ENCODE data around the gene RAD51B. TPM values are rescaled to one million over a fixed set of nuclear protein-coding genes. Genes with fewer than 3 reads are reported as not detected.

Gene RAD51B
- total and polyA plus RNA-seq, 2 of the 13 experiments (the other 11 are each of a cell fraction or from before 2014, with no cell fraction given), result 7.0 to 9.5 TPM

DNA sequence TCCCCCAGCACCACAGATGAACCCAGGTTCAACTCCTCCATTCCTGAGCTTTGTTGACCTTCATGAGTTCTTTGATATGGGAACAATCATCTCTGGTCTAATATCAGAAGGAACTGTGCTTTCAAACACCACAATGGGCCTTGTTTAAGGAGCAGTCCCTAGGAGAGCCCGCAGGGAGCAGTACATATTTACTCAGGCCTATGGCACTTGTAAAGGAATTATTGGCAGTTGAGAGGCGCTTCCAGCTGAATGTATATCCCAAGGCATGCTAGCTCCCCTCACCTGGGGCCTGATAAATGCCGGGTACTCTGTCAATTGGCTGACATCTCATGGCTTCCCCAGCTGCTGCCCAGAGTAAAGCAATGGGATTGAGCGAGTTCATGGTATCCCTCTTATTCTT lies 897.1 kb downstream of the RAD51B start:
- FAIRE-seq (peak; percentile 93), DNase-seq (ENCODE audit: low spot score) (peak; percentile 87), ATAC-seq (peak; percentile 96)
- no peak overlapping the region for H3K9ac ChIP-seq (ENCODE audit: insufficient read depth, low read depth, low read length)
- no TSS peak for BruUV-seq (replicated peaks)
- ChIA-PET CTCF (ENCODE audit: low intra/inter-chr PET ratio, low total read pairs) (interaction anchor here (0.8 to 3.4 kb wide), 4 partner anchors 58 to 100 kb away, joined by 3 to 42 read pairs (median 5); no protein-coding TSS in a partner anchor), POLR2A (interaction anchor here (1.0 to 5.2 kb wide), 7 partner anchors 11 to 107 kb away, joined by 4 to 41 read pairs (median 7); partner anchors contain the start of gene ZFP36L1)
- peaks cover 58% of the 10 kb centered on the region for H3K4me1 ChIP-seq (ENCODE audit: insufficient read depth, low read length)
- H3K36me3 ChIP-seq (replicated peaks in 1 of 2; ENCODE audit: control insufficient read depth in 1 of 2, insufficient read depth in 2 of 2, low read length in 2 of 2), result no peaks in the 10 kb centered on the region
- 26% methylated on average over 3 of the region's 4 CpGs for WGBS (ENCODE audit: low lambda C conversion rate)
- H4K20me1 ChIP-seq (ENCODE audit: insufficient read depth, low read length), result no peaks in the 10 kb centered on the region
- in situ Hi-C loops (cut with HindIII; ENCODE audit: extremely low pct_ligation_motif_present, low pct_unique_long_range_greater_than_20kb) (no loop called here), intact Hi-C loops (cut with micrococcal nuclease; ENCODE audit: unreplicated experiment) (loop anchor here (1.0 to 10.0 kb wide), 4 partner anchors 68 to 772 kb away; no protein-coding TSS in a partner anchor)
- no peaks in the 10 kb centered on the region for H3K9me3 ChIP-seq (ENCODE audit: low read length)
- H3K79me2 ChIP-seq (ENCODE audit: insufficient read depth, low read length), result no peaks in the 10 kb centered on the region
- no peak overlapping the region for H3K27ac ChIP-seq (ENCODE audit: extremely low read length, insufficient read depth, low read length)
- no peak overlapping the region for H3K4me3 ChIP-seq (replicated peaks in 1 of 3; ENCODE audit: insufficient read depth in 1 of 3, low read depth in 2 of 3, low read length in 3 of 3)
- no peaks in the 10 kb centered on the region for H3K27me3 ChIP-seq (ENCODE audit: control insufficient read depth in 1 of 2, insufficient read depth in 2 of 2, low read length in 2 of 2)
- H3K4me2 ChIP-seq (ENCODE audit: low read depth, low read length), result no peak overlapping the region; the same call in 1 of the 2 replicates
- H2AFZ ChIP-seq (ENCODE audit: low read length), result no peak overlapping the region
- TF ChIP-seq ZIK1 (CRISPR knock-in tag; IDR thresholded peaks at IDR 0.05; ENCODE audit: borderline replicate concordance, low read depth) (no peak), SOX13 (IDR thresholded peaks at IDR 0.05) (no peak), SOX13 (CRISPR knock-in tag; conservative IDR thresholded peaks at IDR 0.05 in 1 of 2, IDR thresholded peaks at IDR 0.05 in 1 of 2) (peak in 1 of 2 experiments; percentile 61; a peak in 1 of 4 replicates), TP53 (CRISPR knock-in tag; conservative IDR thresholded peaks at IDR 0.05) (no peak), GATAD2A (CRISPR knock-in tag; IDR thresholded peaks at IDR 0.05) (peak; percentile 41), RARG (CRISPR knock-in tag; IDR thresholded peaks at IDR 0.05; ENCODE audit: low read depth) (no peak), RBAK (CRISPR knock-in tag; IDR thresholded peaks at IDR 0.05) (no peak), HHEX (CRISPR knock-in tag; IDR thresholded peaks at IDR 0.05) (no peak), ZNF33B (CRISPR knock-in tag; IDR thresholded peaks at IDR 0.05) (no peak), ARHGAP35 (CRISPR knock-in tag; IDR thresholded peaks at IDR 0.05; ENCODE audit: borderline replicate concordance) (no peak)
- TF ChIP-seq, protein P1, sequence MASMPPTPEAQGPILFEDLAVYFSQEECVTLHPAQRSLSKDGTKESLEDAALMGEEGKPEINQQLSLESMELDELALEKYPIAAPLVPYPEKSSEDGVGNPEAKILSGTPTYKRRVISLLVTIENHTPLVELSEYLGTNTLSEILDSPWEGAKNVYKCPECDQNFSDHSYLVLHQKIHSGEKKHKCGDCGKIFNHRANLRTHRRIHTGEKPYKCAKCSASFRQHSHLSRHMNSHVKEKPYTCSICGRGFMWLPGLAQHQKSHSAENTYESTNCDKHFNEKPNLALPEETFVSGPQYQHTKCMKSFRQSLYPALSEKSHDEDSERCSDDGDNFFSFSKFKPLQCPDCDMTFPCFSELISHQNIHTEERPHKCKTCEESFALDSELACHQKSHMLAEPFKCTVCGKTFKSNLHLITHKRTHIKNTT (CRISPR knock-in tag; IDR thresholded peaks at IDR 0.05), result no peak
- TF ChIP-seq, protein P2, sequence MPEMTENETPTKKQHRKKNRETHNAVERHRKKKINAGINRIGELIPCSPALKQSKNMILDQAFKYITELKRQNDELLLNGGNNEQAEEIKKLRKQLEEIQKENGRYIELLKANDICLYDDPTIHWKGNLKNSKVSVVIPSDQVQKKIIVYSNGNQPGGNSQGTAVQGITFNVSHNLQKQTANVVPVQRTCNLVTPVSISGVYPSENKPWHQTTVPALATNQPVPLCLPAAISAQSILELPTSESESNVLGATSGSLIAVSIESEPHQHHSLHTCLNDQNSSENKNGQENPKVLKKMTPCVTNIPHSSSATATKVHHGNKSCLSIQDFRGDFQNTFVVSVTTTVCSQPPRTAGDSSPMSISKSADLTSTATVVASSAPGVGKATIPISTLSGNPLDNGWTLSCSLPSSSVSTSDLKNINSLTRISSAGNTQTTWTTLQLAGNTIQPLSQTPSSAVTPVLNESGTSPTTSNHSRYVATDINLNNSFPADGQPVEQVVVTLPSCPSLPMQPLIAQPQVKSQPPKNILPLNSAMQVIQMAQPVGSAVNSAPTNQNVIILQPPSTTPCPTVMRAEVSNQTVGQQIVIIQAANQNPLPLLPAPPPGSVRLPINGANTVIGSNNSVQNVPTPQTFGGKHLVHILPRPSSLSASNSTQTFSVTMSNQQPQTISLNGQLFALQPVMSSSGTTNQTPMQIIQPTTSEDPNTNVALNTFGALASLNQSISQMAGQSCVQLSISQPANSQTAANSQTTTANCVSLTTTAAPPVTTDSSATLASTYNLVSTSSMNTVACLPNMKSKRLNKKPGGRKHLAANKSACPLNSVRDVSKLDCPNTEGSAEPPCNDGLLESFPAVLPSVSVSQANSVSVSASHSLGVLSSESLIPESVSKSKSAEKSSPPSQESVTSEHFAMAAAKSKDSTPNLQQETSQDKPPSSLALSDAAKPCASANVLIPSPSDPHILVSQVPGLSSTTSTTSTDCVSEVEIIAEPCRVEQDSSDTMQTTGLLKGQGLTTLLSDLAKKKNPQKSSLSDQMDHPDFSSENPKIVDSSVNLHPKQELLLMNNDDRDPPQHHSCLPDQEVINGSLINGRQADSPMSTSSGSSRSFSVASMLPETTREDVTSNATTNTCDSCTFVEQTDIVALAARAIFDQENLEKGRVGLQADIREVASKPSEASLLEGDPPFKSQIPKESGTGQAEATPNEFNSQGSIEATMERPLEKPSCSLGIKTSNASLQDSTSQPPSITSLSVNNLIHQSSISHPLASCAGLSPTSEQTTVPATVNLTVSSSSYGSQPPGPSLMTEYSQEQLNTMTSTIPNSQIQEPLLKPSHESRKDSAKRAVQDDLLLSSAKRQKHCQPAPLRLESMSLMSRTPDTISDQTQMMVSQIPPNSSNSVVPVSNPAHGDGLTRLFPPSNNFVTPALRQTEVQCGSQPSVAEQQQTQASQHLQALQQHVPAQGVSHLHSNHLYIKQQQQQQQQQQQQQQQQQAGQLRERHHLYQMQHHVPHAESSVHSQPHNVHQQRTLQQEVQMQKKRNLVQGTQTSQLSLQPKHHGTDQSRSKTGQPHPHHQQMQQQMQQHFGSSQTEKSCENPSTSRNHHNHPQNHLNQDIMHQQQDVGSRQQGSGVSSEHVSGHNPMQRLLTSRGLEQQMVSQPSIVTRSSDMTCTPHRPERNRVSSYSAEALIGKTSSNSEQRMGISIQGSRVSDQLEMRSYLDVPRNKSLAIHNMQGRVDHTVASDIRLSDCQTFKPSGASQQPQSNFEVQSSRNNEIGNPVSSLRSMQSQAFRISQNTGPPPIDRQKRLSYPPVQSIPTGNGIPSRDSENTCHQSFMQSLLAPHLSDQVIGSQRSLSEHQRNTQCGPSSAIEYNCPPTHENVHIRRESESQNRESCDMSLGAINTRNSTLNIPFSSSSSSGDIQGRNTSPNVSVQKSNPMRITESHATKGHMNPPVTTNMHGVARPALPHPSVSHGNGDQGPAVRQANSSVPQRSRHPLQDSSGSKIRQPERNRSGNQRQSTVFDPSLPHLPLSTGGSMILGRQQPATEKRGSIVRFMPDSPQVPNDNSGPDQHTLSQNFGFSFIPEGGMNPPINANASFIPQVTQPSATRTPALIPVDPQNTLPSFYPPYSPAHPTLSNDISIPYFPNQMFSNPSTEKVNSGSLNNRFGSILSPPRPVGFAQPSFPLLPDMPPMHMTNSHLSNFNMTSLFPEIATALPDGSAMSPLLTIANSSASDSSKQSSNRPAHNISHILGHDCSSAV (CRISPR knock-in tag; IDR thresholded peaks at IDR 0.05; ENCODE audit: borderline replicate concordance), result no peak

Measured in HepG2 (cell line).